Kidney (tissue), 14 donors: ENCODE data around the gene CETP. TPM values are rescaled to one million over a fixed set of nuclear protein-coding genes. Genes with fewer than 3 reads are reported as not detected.

ENCODE experiments used
- DNase-seq, 5 donors: peaks; one replicate each; pipeline ENCODE4 v3.0.0-alpha.2; 2013 to 2020
- FAIRE-seq: peaks from 2 replicates; lab custom pipeline; 2012; peaks lifted over from hg19 to GRCh38; lab: Jason Lieb, UNC
- H3K27ac ChIP-seq, 2 donors: one replicate each; pipeline ENCODE4 v1.7.0; 2013; ENCODE audit warnings: low read depth in 2 of 2, low read length in 2 of 2, inconsistent platforms in 1 of 2
- H3K27me3 ChIP-seq: one replicate; pipeline ENCODE4 v1.7.1; 2013; ENCODE audit warnings: low read length, inconsistent platforms; ENCODE audit not compliant: control insufficient read depth, insufficient read depth
- H3K36me3 ChIP-seq, 3 donors: one replicate each; pipeline versions ENCODE4 v1.7.0 to v1.7.1; 2013; ENCODE audit warnings: low read length in 3 of 3, control low read depth in 1 of 3, inconsistent platforms in 1 of 3; ENCODE audit not compliant: insufficient read depth in 3 of 3, control insufficient read depth in 2 of 3
- H3K4me1 ChIP-seq, 3 donors: one replicate each; pipeline versions ENCODE4 v1.7.0 to v1.7.1; 2013; ENCODE audit warnings: low read length in 3 of 3, inconsistent platforms in 1 of 3, low read depth in 1 of 3; ENCODE audit not compliant: control insufficient read depth in 2 of 3, insufficient read depth in 2 of 3
- H3K4me3 ChIP-seq, 3 donors: one replicate each; pipeline versions ENCODE4 v1.7.0 to v1.8.1; 2013; ENCODE audit warnings: low read length in 3 of 3, control low read depth in 1 of 3, inconsistent platforms in 1 of 3
- H3K9ac ChIP-seq, 3 donors: one replicate each; pipeline versions ENCODE4 v1.7.0 to v1.7.1; 2013; ENCODE audit warnings: low read length in 3 of 3, control low read depth in 1 of 3, inconsistent platforms in 1 of 3
- H3K9me3 ChIP-seq, 3 donors: one replicate each; pipeline versions ENCODE4 v1.7.0 to v1.7.1; 2013; ENCODE audit warnings: low read length in 3 of 3, control low read depth in 1 of 3, inconsistent platforms in 1 of 3; ENCODE audit not compliant: control insufficient read depth in 2 of 3, insufficient read depth in 1 of 3
- CTCF ChIP-seq: IDR thresholded peaks from 3 replicates; pipeline ENCODE4 v1.5.1; 2012; ENCODE audit warnings: mild to moderate bottlenecking, moderate library complexity, borderline replicate concordance; ENCODE audit not compliant: insufficient read depth; ENCODE audit errors: extremely low read depth
- intact Hi-C: fragments of 100-400 bp; cut with DNase I; formaldehyde crosslinking; loops from one replicate; pipeline ENCODE4 v1.11.1; 2022
- polyA plus RNA-seq: library from polyadenylated mRNA; stranded (reverse); fragments of 350-450 nt; fragmentation: Illumina TruSeq; extraction: RNeasy Lipid Tissue Mini Kit (QIAGEN cat#74804); gene quantifications from one replicate; pipeline ENCODE4 v1.2.3, GENCODE V29; 2014; ENCODE audit warnings: low read depth, low replicate concordance; ENCODE audit not compliant: insufficient read depth
- total RNA-seq: library from RNA; stranded (reverse); fragmentation: NEBNext Ultra II Directional; extraction: Animal tissue kit (Norgen Biotek cat#: 25700); gene quantifications from one replicate; pipeline ENCODE4 v1.2.1, GENCODE V29; 2021
- donor health status: control.
- donor health status: control.
- donor health status: control.
- donor health status: control.
- donor health status: control.
- donor health status: DM: yes; HTN: yes; CAD: no.
- donor health status: Normal renal cell carcinoma (clear cell type).

The CETP gene
- total and polyA plus RNA-seq, 2 donors from 2014 or later = 1.3 to 2.1 TPM

GRCh38 chr16:56964243-56965148, 2.7 kb downstream of the CETP start:
- H3K4me3 ChIP-seq = no peak overlapping the region
- FAIRE-seq = no peak
- intact Hi-C loops = no loop called here

GRCh38 chr16:56965149-56966092, 3.7 kb downstream of the CETP start:
- no peak overlapping the region for H3K4me3 ChIP-seq
- H3K27me3 ChIP-seq = no peaks in the 10 kb centered on the region
- intact Hi-C loops = no loop called here
- H3K9ac ChIP-seq = no peak overlapping the region
- no peak for TF ChIP-seq CTCF
- no peaks in the 10 kb centered on the region for H3K9me3 ChIP-seq
- peaks cover 0 to 14% (median 7%) of the 10 kb centered on the region in 3 donors for H3K4me1 ChIP-seq
- H3K36me3 ChIP-seq = no peaks in the 10 kb centered on the region
- no peak for FAIRE-seq
- DNase-seq = peak in 1 of 5 donors; percentile 77
- peak overlapping the region in 1 of 2 donors; percentile 23 for H3K27ac ChIP-seq

More at GRCh38 chr16:56964243-56965148, 2.7 kb downstream of the CETP start:
- peak; percentile 84 for TF ChIP-seq CTCF
- Histone ChIP-seq H3K9ac (no peak overlapping the region), H3K9me3 (no peaks in the 10 kb centered on the region), H3K27me3 (no peaks in the 10 kb centered on the region), H3K27ac (no peak overlapping the region), H3K36me3 (no peaks in the 10 kb centered on the region), H3K4me1 (peaks cover 0 to 14% (median 7%) of the 10 kb centered on the region in 3 donors)
- peak; percentile 84 to 92 (median 86) for DNase-seq

- no peak overlapping the region for H3K4me3 ChIP-seq
- no peaks in the 10 kb centered on the region for H3K9me3 ChIP-seq
- FAIRE-seq = no peak
- no peaks in the 10 kb centered on the region for H3K36me3 ChIP-seq
- peaks cover 0 to 14% (median 7%) of the 10 kb centered on the region in 3 donors for H3K4me1 ChIP-seq
- H3K9ac ChIP-seq = no peak overlapping the region
- DNase-seq = peak in 2 of 5 donors; percentile 42 to 89
- no peak for TF ChIP-seq CTCF
- no peaks in the 10 kb centered on the region for H3K27me3 ChIP-seq
- peak overlapping the region in 1 of 2 donors; percentile 23 for H3K27ac ChIP-seq
- intact Hi-C loops = no loop called here
These were observed 4.3 kb downstream of the CETP start for GRCh38 chr16:56966093-56966475.
